K562 (cell line): Measurements from ENCODE around the gene SLC34A3. TPM values are rescaled to one million over a fixed set of nuclear protein-coding genes. Genes with fewer than 3 reads are reported as not detected.

Experiments
- UBTF ChIP-seq, 2 experiments: IDR thresholded peaks; 2 replicates each; pipeline ENCODE4 v1.6.1; 2012; ENCODE audit warnings: improper control_type of control experiment in 2 of 2, low read depth in 2 of 2, low read length in 2 of 2, borderline replicate concordance in 1 of 2
- polyA plus RNA-seq, 8 experiments: library from polyadenylated mRNA; depleted of rRNA in 4 of 8; stranded (reverse) in 5 of 8; unstranded in 3 of 8; fragments of >200 nt; fragmentation: Nextera tagmentation in 2 of 8; fragmentation: Illumina TruSeq in 1 of 8; extraction: Ambion mirVana in 2 of 8; extraction: Trizol in 1 of 8; gene quantifications; 2 replicates each; pipeline versions ENCODE4 v1.2.1 to v1.2.3, GENCODE V29; 2011 to 2014; ENCODE audit warnings: inconsistent platforms in 1 of 8, missing spikeins in 1 of 8
- total RNA-seq, 7 experiments: library from RNA; depleted of rRNA in 6 of 7; stranded (reverse); fragments of >200 nt in 6 of 7; fragmentation: Illumina TruSeq in 2 of 7; extraction: Trizol in 2 of 7; gene quantifications; 2 replicates each; pipeline versions ENCODE4 v1.2.1 to v1.2.3, GENCODE V29; 2011 to 2021; ENCODE audit warnings: low replicate concordance in 1 of 7
- TF ChIP-seq, protein P1 (sequence below): fragments of 250-450 bp; sonication (Bioruptor Pico); IDR thresholded peaks from 2 replicates; pipeline ENCODE4 v1.4.0; 2020

Gene SLC34A3
- total and polyA plus RNA-seq, 9 of the 15 experiments (the other 6 are each of a cell fraction or from before 2014, with no cell fraction given), result not detected

- TF ChIP-seq, protein P1, sequence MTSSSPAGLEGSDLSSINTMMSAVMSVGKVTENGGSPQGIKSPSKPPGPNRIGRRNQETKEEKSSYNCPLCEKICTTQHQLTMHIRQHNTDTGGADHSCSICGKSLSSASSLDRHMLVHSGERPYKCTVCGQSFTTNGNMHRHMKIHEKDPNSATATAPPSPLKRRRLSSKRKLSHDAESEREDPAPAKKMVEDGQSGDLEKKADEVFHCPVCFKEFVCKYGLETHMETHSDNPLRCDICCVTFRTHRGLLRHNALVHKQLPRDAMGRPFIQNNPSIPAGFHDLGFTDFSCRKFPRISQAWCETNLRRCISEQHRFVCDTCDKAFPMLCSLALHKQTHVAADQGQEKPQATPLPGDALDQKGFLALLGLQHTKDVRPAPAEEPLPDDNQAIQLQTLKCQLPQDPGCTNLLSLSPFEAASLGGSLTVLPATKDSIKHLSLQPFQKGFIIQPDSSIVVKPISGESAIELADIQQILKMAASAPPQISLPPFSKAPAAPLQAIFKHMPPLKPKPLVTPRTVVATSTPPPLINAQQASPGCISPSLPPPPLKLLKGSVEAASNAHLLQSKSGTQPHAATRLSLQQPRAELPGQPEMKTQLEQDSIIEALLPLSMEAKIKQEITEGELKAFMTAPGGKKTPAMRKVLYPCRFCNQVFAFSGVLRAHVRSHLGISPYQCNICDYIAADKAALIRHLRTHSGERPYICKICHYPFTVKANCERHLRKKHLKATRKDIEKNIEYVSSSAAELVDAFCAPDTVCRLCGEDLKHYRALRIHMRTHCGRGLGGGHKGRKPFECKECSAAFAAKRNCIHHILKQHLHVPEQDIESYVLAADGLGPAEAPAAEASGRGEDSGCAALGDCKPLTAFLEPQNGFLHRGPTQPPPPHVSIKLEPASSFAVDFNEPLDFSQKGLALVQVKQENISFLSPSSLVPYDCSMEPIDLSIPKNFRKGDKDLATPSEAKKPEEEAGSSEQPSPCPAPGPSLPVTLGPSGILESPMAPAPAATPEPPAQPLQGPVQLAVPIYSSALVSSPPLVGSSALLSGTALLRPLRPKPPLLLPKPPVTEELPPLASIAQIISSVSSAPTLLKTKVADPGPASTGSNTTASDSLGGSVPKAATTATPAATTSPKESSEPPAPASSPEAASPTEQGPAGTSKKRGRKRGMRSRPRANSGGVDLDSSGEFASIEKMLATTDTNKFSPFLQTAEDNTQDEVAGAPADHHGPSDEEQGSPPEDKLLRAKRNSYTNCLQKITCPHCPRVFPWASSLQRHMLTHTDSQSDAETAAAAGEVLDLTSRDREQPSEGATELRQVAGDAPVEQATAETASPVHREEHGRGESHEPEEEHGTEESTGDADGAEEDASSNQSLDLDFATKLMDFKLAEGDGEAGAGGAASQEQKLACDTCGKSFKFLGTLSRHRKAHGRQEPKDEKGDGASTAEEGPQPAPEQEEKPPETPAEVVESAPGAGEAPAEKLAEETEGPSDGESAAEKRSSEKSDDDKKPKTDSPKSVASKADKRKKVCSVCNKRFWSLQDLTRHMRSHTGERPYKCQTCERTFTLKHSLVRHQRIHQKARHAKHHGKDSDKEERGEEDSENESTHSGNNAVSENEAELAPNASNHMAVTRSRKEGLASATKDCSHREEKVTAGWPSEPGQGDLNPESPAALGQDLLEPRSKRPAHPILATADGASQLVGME, result no peak
- no peak for TF ChIP-seq UBTF (IDR thresholded peaks at IDR 0.05; ENCODE audit: borderline replicate concordance in 1 of 2, low read depth in 2 of 2, low read length in 2 of 2)
Measured at GRCh38 chr9:137230705-137231371, at the start of gene SLC34A3 (continued).
